ENCODE measurements around the gene ZNF561.

The ZNF561 gene

GRCh38 chr19:9640956-9641355 lies 19.9 kb upstream of the ZNF561 start:
- Histone ChIP-seq H3K36me3 (ENCODE audit: insufficient read depth, low read length) (no peaks in the 10 kb centered on the region; the same call in 1 of the 2 replicates), H3K27me3 (ENCODE audit: insufficient read depth, low read length) (no peaks in the 10 kb centered on the region), H3K4me1 (ENCODE audit: insufficient read depth, low read length, severe bottlenecking) (no peaks in the 10 kb centered on the region), H3K27ac (ENCODE audit: low read depth, low read length, poor library complexity, severe bottlenecking) (no peak overlapping the region), H3K9me2 (ENCODE audit: low read depth, low read length) (no peaks in the 10 kb centered on the region), H3K79me2 (ENCODE audit: insufficient read depth, low read length) (no peaks in the 10 kb centered on the region), H3F3A (ENCODE audit: insufficient read depth, low read length) (no peaks in the 10 kb centered on the region), H3K4me3 (ENCODE audit: low read depth, low read length, poor library complexity, severe bottlenecking) (no peak overlapping the region), H3K9ac (ENCODE audit: low read length) (no peak overlapping the region), H3K4me2 (ENCODE audit: low read length) (no peak overlapping the region), H4K20me1 (ENCODE audit: insufficient read depth, low read length) (no peaks in the 10 kb centered on the region), H2AFZ (ENCODE audit: low read length) (no peak overlapping the region), H3K9me3 (ENCODE audit: low read length) (no peaks in the 10 kb centered on the region)
- TF ChIP-seq EZH2 (IDR thresholded peaks at IDR 0.05; ENCODE audit: borderline replicate concordance, low read length) (no peak), CTCF (IDR thresholded peaks at IDR 0.05; ENCODE audit: low read length) (no peak)

- H3K4me1 ChIP-seq (ENCODE audit: insufficient read depth, low read length, severe bottlenecking): no peaks in the 10 kb centered on the region
- peaks cover 19% of the 10 kb centered on the region for H3K36me3 ChIP-seq (ENCODE audit: insufficient read depth, low read length)
- H3K27ac ChIP-seq (ENCODE audit: low read depth, low read length, poor library complexity, severe bottlenecking): no peak overlapping the region
- no peaks in the 10 kb centered on the region for H3F3A ChIP-seq (ENCODE audit: insufficient read depth, low read length)
- no peaks in the 10 kb centered on the region for H3K9me2 ChIP-seq (ENCODE audit: low read depth, low read length)
- no peak overlapping the region for H3K9ac ChIP-seq (ENCODE audit: low read length)
- no peaks in the 10 kb centered on the region for H4K20me1 ChIP-seq (ENCODE audit: insufficient read depth, low read length)
- TF ChIP-seq CTCF (IDR thresholded peaks at IDR 0.05; ENCODE audit: low read length): no peak
- no peak for TF ChIP-seq EZH2 (IDR thresholded peaks at IDR 0.05; ENCODE audit: borderline replicate concordance, low read length)
- H3K79me2 ChIP-seq (ENCODE audit: insufficient read depth, low read length): no peaks in the 10 kb centered on the region
- no peak overlapping the region for H2AFZ ChIP-seq (ENCODE audit: low read length)
- no peaks in the 10 kb centered on the region for H3K27me3 ChIP-seq (ENCODE audit: insufficient read depth, low read length)
- no peak overlapping the region for H3K4me3 ChIP-seq (ENCODE audit: low read depth, low read length, poor library complexity, severe bottlenecking)
- no peaks in the 10 kb centered on the region for H3K9me3 ChIP-seq (ENCODE audit: low read length)
- H3K4me2 ChIP-seq (ENCODE audit: low read length): no peak overlapping the region
These were observed 15.0 kb upstream of the ZNF561 start for GRCh38 chr19:9636018-9636417.

GRCh38 chr19:9627856-9628255 lies 6.8 kb upstream of the ZNF561 start:
- Histone ChIP-seq H3K27me3 (ENCODE audit: insufficient read depth, low read length) (no peaks in the 10 kb centered on the region), H3K79me2 (ENCODE audit: insufficient read depth, low read length) (no peaks in the 10 kb centered on the region), H4K20me1 (ENCODE audit: insufficient read depth, low read length) (no peaks in the 10 kb centered on the region), H3K9me3 (ENCODE audit: low read length) (no peaks in the 10 kb centered on the region), H3K27ac (ENCODE audit: low read depth, low read length, poor library complexity, severe bottlenecking) (no peak overlapping the region), H3K9ac (ENCODE audit: low read length) (no peak overlapping the region), H3K36me3 (ENCODE audit: insufficient read depth, low read length) (peaks cover 7% of the 10 kb centered on the region; the same call in 1 of the 2 replicates), H3K4me3 (ENCODE audit: low read depth, low read length, poor library complexity, severe bottlenecking) (no peak overlapping the region), H3K4me2 (ENCODE audit: low read length) (no peak overlapping the region), H3F3A (ENCODE audit: insufficient read depth, low read length) (no peaks in the 10 kb centered on the region), H3K4me1 (ENCODE audit: insufficient read depth, low read length, severe bottlenecking) (no peaks in the 10 kb centered on the region), H3K9me2 (ENCODE audit: low read depth, low read length) (no peaks in the 10 kb centered on the region), H2AFZ (ENCODE audit: low read length) (no peak overlapping the region)
- TF ChIP-seq EZH2 (IDR thresholded peaks at IDR 0.05; ENCODE audit: borderline replicate concordance, low read length): no peak
- TF ChIP-seq CTCF (IDR thresholded peaks at IDR 0.05; ENCODE audit: low read length): no peak

Data from OCI-LY1 (cell line).